Measurements from ENCODE around the gene REEP2.

Gene REEP2

GRCh38 chr5:138448481-138449398 is 9.9 kb downstream of the REEP2 start:
- no peak for DNase-seq (ENCODE audit: low read depth in 1 of 2, low spot score in 1 of 2)

GRCh38 chr5:138449501-138450239 is 10.8 kb downstream of the REEP2 start:
- DNase-seq (ENCODE audit: low read depth in 1 of 2, low spot score in 1 of 2), result peak; percentile 68 to 74

GRCh38 chr5:138450971-138451370 is 12.1 kb downstream of the REEP2 start:
- DNase-seq (ENCODE audit: low read depth in 1 of 2, low spot score in 1 of 2), result no peak

GRCh38 chr5:138452720-138453119 is 13.9 kb downstream of the REEP2 start:
- DNase-seq (ENCODE audit: low read depth in 1 of 2, low spot score in 1 of 2), result no peak

GRCh38 chr5:138453590-138453989 is 14.7 kb downstream of the REEP2 start:
- no peak for DNase-seq (ENCODE audit: low read depth in 1 of 2, low spot score in 1 of 2)

- DNase-seq (ENCODE audit: low read depth in 1 of 2, low spot score in 1 of 2), result no peak
Measured at GRCh38 chr5:138454121-138454520, 15.3 kb downstream of the REEP2 start.

GRCh38 chr5:138455232-138455930 is 16.5 kb downstream of the REEP2 start:
- no peak for DNase-seq (ENCODE audit: low read depth in 1 of 2, low spot score in 1 of 2)

GRCh38 chr5:138457531-138458275 is 18.8 kb downstream of the REEP2 start:
- no peak for DNase-seq (ENCODE audit: low read depth in 1 of 2, low spot score in 1 of 2)

- no peak for DNase-seq (ENCODE audit: low read depth in 1 of 2, low spot score in 1 of 2)
Measured at GRCh38 chr5:138458384-138458783, 19.5 kb downstream of the REEP2 start.

- no peak for DNase-seq (ENCODE audit: low read depth in 1 of 2, low spot score in 1 of 2)
Measured at GRCh38 chr5:138458856-138459255, 20.0 kb downstream of the REEP2 start.

- DNase-seq (ENCODE audit: low read depth in 1 of 2, low spot score in 1 of 2), result peak; percentile 69 to 87
Measured at GRCh38 chr5:138459311-138459933, 20.6 kb downstream of the REEP2 start.

- no peak for DNase-seq (ENCODE audit: low read depth in 1 of 2, low spot score in 1 of 2)
Measured at GRCh38 chr5:138460032-138460693, 21.3 kb downstream of the REEP2 start.

GRCh38 chr5:138461343-138462125 is 22.7 kb downstream of the REEP2 start:
- DNase-seq (ENCODE audit: low read depth in 1 of 2, low spot score in 1 of 2), result no peak

- no peak for DNase-seq (ENCODE audit: low read depth in 1 of 2, low spot score in 1 of 2)
Measured at GRCh38 chr5:138463419-138464007, 24.7 kb downstream of the REEP2 start.

GRCh38 chr5:138464008-138464387 is 25.1 kb downstream of the REEP2 start:
- peak; percentile 86 to 92 for DNase-seq (ENCODE audit: low read depth in 1 of 2, low spot score in 1 of 2)

GRCh38 chr5:138464388-138465260 is 25.8 kb downstream of the REEP2 start:
- peak; percentile 96 to 98 for DNase-seq (ENCODE audit: low read depth in 1 of 2, low spot score in 1 of 2)

GRCh38 chr5:138465261-138466124 is 26.6 kb downstream of the REEP2 start, which contains the start of gene EGR1:
EGR1 (plus strand) TSS chr5:138465479; CDS start chr5:138465762, 283 bp downstream.
- peak; percentile 94 to 95 for DNase-seq (ENCODE audit: low read depth in 1 of 2, low spot score in 1 of 2)
